ENCODE measurements around the gene PTPRJ. TPM values are rescaled to one million over a fixed set of nuclear protein-coding genes. Genes with fewer than 3 reads are reported as not detected.
"Not testable (repeated sequence)": the region's sequence is repeated elsewhere in the genome, so short reads cannot be mapped to it uniquely, and the experiment has no call there.

PTPRJ gene
- total RNA-seq, 1 experiment from 2014 or later = 19.8 TPM

- peak; percentile 37 to 62 for DNase-seq (ENCODE audit: low read depth in 1 of 2, low spot score in 2 of 2)
These were observed 192.7 kb downstream of the PTPRJ start for GRCh38 chr11:48172818-48173609.

DNA sequence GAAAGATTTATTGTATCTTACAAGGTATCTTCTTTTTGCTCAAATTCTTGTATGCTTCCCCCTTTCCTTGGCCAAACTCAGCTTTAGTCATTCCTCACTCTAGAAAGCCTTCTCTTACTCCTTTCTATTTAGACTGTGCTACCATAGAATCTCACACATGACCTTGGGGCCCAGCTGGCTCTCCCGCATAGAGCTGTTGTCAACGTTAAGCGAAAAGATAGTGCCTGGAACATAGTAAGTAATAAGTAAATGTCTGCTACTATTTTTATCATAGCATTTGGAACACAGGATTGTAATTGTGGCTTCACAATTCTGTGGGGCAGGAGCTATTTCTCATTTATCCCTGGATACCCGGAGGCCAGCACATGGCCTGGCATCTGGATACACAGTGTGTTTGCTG lies 197.3 kb downstream of the PTPRJ start:
- no peaks in the 10 kb centered on the region for H3K27me3 ChIP-seq (replicated peaks)
- no peaks in the 10 kb centered on the region for H3K36me3 ChIP-seq
- H3K4me1 ChIP-seq (replicated peaks) = no peaks in the 10 kb centered on the region
- no peak overlapping the region for H3K4me3 ChIP-seq
- no peaks in the 10 kb centered on the region for H3K9me3 ChIP-seq (replicated peaks)
- H3K27ac ChIP-seq = no peak overlapping the region
- no peak for DNase-seq (ENCODE audit: low read depth in 1 of 2, low spot score in 2 of 2)

More at GRCh38 chr11:48172818-48173609, 192.7 kb downstream of the PTPRJ start:
- H3K4me1 ChIP-seq (replicated peaks) = peaks cover 12% of the 10 kb centered on the region
- no peaks in the 10 kb centered on the region for H3K9me3 ChIP-seq (replicated peaks)
- no peak overlapping the region for H3K4me3 ChIP-seq
- no peak overlapping the region for H3K27ac ChIP-seq
- H3K27me3 ChIP-seq (replicated peaks) = no peaks in the 10 kb centered on the region
- peaks cover 8% of the 10 kb centered on the region for H3K36me3 ChIP-seq

DNA sequence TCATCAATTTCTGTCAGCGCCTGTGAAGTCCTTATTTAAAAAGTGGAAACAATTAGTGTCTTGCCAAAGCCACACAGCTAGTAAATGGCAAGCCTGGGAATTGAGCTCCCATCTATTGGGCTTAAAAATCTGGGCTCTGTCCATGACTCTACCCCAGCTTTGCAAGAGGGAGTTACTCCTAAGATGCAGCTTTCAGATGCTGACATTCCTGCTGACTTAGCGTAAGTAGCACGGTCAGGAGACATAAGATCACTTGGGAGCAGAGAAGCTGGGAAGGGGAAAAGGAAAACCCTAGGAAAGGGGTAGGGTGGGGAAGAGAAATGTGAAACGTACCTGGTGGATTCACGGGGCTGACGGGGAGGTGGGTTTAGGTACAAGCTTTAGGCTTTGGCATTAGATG lies 200.3 kb downstream of the PTPRJ start:
- DNase-seq (ENCODE audit: low read depth in 1 of 2, low spot score in 2 of 2) = no peak
- no peak overlapping the region for H3K4me3 ChIP-seq
- no peak overlapping the region for H3K27ac ChIP-seq
- no peaks in the 10 kb centered on the region for H3K36me3 ChIP-seq
- H3K27me3 ChIP-seq (replicated peaks) = no peaks in the 10 kb centered on the region
- no peaks in the 10 kb centered on the region for H3K9me3 ChIP-seq (replicated peaks)
- H3K4me1 ChIP-seq (replicated peaks) = no peaks in the 10 kb centered on the region

- Histone ChIP-seq H3K9me3 (replicated peaks) (no peaks in the 10 kb centered on the region), H3K27ac (no peak overlapping the region), H3K27me3 (replicated peaks) (no peaks in the 10 kb centered on the region), H3K4me3 (no peak overlapping the region), H3K36me3 (no peaks in the 10 kb centered on the region), H3K4me1 (replicated peaks) (no peaks in the 10 kb centered on the region)
- DNase-seq (ENCODE audit: low read depth in 1 of 2, low spot score in 2 of 2) = no peak
These were observed 202.6 kb downstream of the PTPRJ start for GRCh38 chr11:48182860-48183526.

DNA sequence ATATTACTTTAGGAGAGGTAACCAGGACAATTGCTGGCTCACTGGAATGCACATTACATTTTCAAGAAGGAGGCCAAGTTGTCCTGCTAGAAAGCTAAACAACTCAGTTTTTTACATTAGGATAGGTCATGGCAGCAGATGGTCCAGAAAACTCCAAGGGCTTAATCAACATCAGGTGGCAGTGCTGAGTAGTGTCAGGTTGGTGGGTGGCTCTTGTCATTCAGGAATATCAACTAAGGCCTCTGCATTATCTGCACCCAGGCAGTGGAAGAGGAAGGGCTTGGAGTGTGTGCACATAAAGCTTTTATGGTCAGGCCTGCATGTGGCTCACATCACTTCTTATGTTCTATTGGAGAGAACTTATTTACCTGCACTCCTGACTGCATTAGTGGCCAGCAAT lies 204.1 kb downstream of the PTPRJ start:
- no peak overlapping the region for H3K27ac ChIP-seq
- H3K9me3 ChIP-seq (replicated peaks) = no peaks in the 10 kb centered on the region
- DNase-seq (ENCODE audit: low read depth in 1 of 2, low spot score in 2 of 2) = no peak
- no peaks in the 10 kb centered on the region for H3K36me3 ChIP-seq
- no peak overlapping the region for H3K4me3 ChIP-seq
- no peaks in the 10 kb centered on the region for H3K4me1 ChIP-seq (replicated peaks)
- no peaks in the 10 kb centered on the region for H3K27me3 ChIP-seq (replicated peaks)

GRCh38 chr11:48190906-48191654 lies 210.7 kb downstream of the PTPRJ start:
- not testable (repeated sequence) for H3K27ac ChIP-seq; H3K4me3 ChIP-seq; H3K27me3 ChIP-seq (replicated peaks); H3K36me3 ChIP-seq; H3K9me3 ChIP-seq (replicated peaks); DNase-seq (ENCODE audit: low read depth in 1 of 2, low spot score in 2 of 2); H3K4me1 ChIP-seq (replicated peaks)

GRCh38 chr11:48193876-48194275 lies 213.5 kb downstream of the PTPRJ start:
- DNase-seq (ENCODE audit: low read depth in 1 of 2, low spot score in 2 of 2) = no peak
- Histone ChIP-seq H3K9me3 (replicated peaks) (no peaks in the 10 kb centered on the region; the same call in 1 of the 2 replicates), H3K4me1 (replicated peaks) (no peaks in the 10 kb centered on the region), H3K27me3 (replicated peaks) (no peaks in the 10 kb centered on the region), H3K36me3 (no peaks in the 10 kb centered on the region), H3K4me3 (no peak overlapping the region), H3K27ac (no peak overlapping the region)

DNA sequence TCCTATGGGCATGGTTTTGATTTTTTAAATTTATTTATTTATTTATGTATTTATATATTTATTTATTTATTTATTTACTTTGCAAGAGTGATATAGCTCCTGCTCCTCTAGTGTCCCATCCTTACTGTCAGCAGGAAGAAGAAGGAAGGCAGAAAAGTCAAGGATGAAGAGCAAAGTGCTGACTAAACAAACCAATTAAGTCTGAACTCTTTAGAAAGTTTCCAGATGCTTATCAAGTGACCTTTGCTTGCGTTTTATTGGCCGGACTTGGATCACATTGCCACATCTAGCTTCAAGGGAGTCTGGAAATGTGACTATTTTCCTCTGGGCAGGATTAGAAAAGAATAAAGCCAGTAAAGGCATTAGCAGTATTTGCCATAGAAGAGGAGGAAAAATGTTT lies 227.5 kb downstream of the PTPRJ start:
- Histone ChIP-seq H3K4me3 (no peak overlapping the region), H3K27me3 (replicated peaks) (no peaks in the 10 kb centered on the region), H3K36me3 (no peaks in the 10 kb centered on the region), H3K4me1 (replicated peaks) (no peaks in the 10 kb centered on the region), H3K9me3 (replicated peaks) (no peaks in the 10 kb centered on the region), H3K27ac (no peak overlapping the region)
- DNase-seq (ENCODE audit: low read depth in 1 of 2, low spot score in 2 of 2) = no peak

GRCh38 chr11:48210052-48210451 lies 229.7 kb downstream of the PTPRJ start:
- no peaks in the 10 kb centered on the region for H3K36me3 ChIP-seq
- no peaks in the 10 kb centered on the region for H3K27me3 ChIP-seq (replicated peaks)
- no peaks in the 10 kb centered on the region for H3K9me3 ChIP-seq (replicated peaks)
- H3K4me1 ChIP-seq (replicated peaks) = no peaks in the 10 kb centered on the region
- H3K27ac ChIP-seq = no peak overlapping the region
- no peak overlapping the region for H3K4me3 ChIP-seq
- DNase-seq (ENCODE audit: low read depth in 1 of 2, low spot score in 2 of 2) = no peak

- H3K27ac ChIP-seq = no peak within 1 kb of the TSS
- H3K36me3 ChIP-seq = no peaks in the 10 kb centered on the region
- H3K9me3 ChIP-seq (replicated peaks) = no peaks in the 10 kb centered on the region
- no peaks in the 10 kb centered on the region; the same call in 1 of the 2 replicates for H3K27me3 ChIP-seq (replicated peaks)
- DNase-seq (ENCODE audit: low read depth in 1 of 2, low spot score in 2 of 2) = no peak
- H3K4me1 ChIP-seq (replicated peaks) = no peaks in the 10 kb centered on the region
- H3K4me3 ChIP-seq = no peak within 1 kb of the TSS
These were observed 236.2 kb downstream of the PTPRJ start, which contains the start of gene OR4B1 for GRCh38 chr11:48216510-48216909. Gene OR4B1 (plus strand): TSS chr11:48216810. CDS start chr11:48216810, 0 bp downstream.

Other genes starting within 250 kb of the PTPRJ start
- gene FNBP4, start 213.2 kb upstream of the PTPRJ start, total RNA-seq (2014; rRNA removed; shearing (Covaris generic)) = 33.0 and 41.7 TPM in 2 replicates
- 31.7 and 47.1 TPM in 2 replicates for gene NUP160, start 132.2 kb upstream of the PTPRJ start, total RNA-seq (2014; rRNA removed; shearing (Covaris generic))
- not detected in 2 replicates for gene OR4B1, start 236.3 kb downstream of the PTPRJ start, total RNA-seq (2014; rRNA removed; shearing (Covaris generic))

All from SJSA1 (cell line).